HepG2 (cell line): ENCODE data around the gene PSMC4. TPM values are rescaled to one million over a fixed set of nuclear protein-coding genes. Genes with fewer than 3 reads are reported as not detected.

Source experiments
- ATAC-seq: fragments of 200-7000 bp; cut with Tn5 transposase; 3 replicates; pipeline ENCODE4 v1.9.1; 2020; ENCODE audit warnings: mild to moderate bottlenecking, moderate library complexity
- BruUV-seq: library from RNA; stranded (reverse); fragments of 400-500 nt; replicated peaks from 2 replicates; lab custom pipeline; 2021; lab: Mats Ljungman, UMichigan
- CTCF ChIA-PET: fragments of 300-600 bp; formaldehyde crosslinking; extraction: SDS; loops from one replicate; lab custom pipeline; 2021; ENCODE audit warnings: low total read pairs, inconsistent platforms, low intra/inter-chr PET ratio; lab: Yijun Ruan, JAX
- POLR2A ChIA-PET: fragments of 350-600 bp; sonication (Branson Sonifier 250); formaldehyde crosslinking; loops from one replicate; lab custom pipeline; 2020; ENCODE audit warnings: antibody characterized with exemption, inconsistent platforms; lab: Yijun Ruan, JAX
- DNase-seq: peaks from one replicate; pipeline ENCODE4 v3.0.0-alpha.2; 2015; ENCODE audit warnings: low spot score
- FAIRE-seq: peaks from 3 replicates; lab custom pipeline; 2011; peaks lifted over from hg19 to GRCh38; lab: Jason Lieb, UNC
- H2AFZ ChIP-seq: one replicate; pipeline ENCODE4 v1.6.1; 2011; ENCODE audit warnings: low read length, inconsistent platforms
- H3K27ac ChIP-seq: fragments of 300-600 bp; 3 replicates; pipeline ENCODE4 v1.8.0; 2011; ENCODE audit warnings: mixed run types, mild to moderate bottlenecking, mixed read lengths, low read length, inconsistent platforms; ENCODE audit not compliant: insufficient read depth; ENCODE audit errors: extremely low read length
- H3K27me3 ChIP-seq, 2 experiments: fragments of 200-600 bp in 1 of 2; 2 replicates in 1 of 2; 3 replicates in 1 of 2; pipeline versions ENCODE4 v1.6.0 to v1.8.0; 2011; ENCODE audit warnings: low read length in 2 of 2, mild to moderate bottlenecking in 2 of 2, moderate library complexity in 2 of 2, inconsistent platforms in 1 of 2; ENCODE audit not compliant: insufficient read depth in 2 of 2, control insufficient read depth in 1 of 2
- H3K36me3 ChIP-seq, 2 experiments: fragments of 200-600 bp in 1 of 2; replicated peaks in 1 of 2; 2 replicates in 1 of 2; 3 replicates in 1 of 2; pipeline versions ENCODE4 v1.5.1 to v1.8.0; 2011; ENCODE audit warnings: low read length in 2 of 2, inconsistent platforms in 1 of 2; ENCODE audit not compliant: insufficient read depth in 2 of 2, control insufficient read depth in 1 of 2
- H3K4me1 ChIP-seq: 2 replicates; pipeline ENCODE4 v1.5.1; 2012; ENCODE audit warnings: low read length, inconsistent platforms; ENCODE audit not compliant: insufficient read depth
- H3K4me2 ChIP-seq: 2 replicates; pipeline ENCODE4 v1.6.0; 2011; ENCODE audit warnings: low read depth, low read length, inconsistent platforms
- H3K4me3 ChIP-seq, 3 experiments: fragments of 200-600 bp in 1 of 3; sonication (generic), shearing (Covaris generic) in 1 of 3; replicated peaks in 1 of 3; 2 replicates each; pipeline ENCODE4 v1.5.1; 2011 to 2016; ENCODE audit warnings: low read length in 3 of 3, inconsistent platforms in 2 of 3, low read depth in 2 of 3, mild to moderate bottlenecking in 2 of 3, control low read depth in 1 of 3, mixed read lengths in 1 of 3; ENCODE audit not compliant: insufficient read depth in 1 of 3
- H3K79me2 ChIP-seq: one replicate; pipeline ENCODE4 v1.6.1; 2011; ENCODE audit warnings: low read length, inconsistent platforms; ENCODE audit not compliant: insufficient read depth
- H3K9ac ChIP-seq: 2 replicates; pipeline ENCODE4 v1.6.0; 2011; ENCODE audit warnings: mild to moderate bottlenecking, low read depth, low read length, inconsistent platforms; ENCODE audit not compliant: insufficient read depth
- H3K9me3 ChIP-seq: 2 replicates; pipeline ENCODE4 v1.5.1; 2012; ENCODE audit warnings: mild to moderate bottlenecking, low read length
- H4K20me1 ChIP-seq: 2 replicates; pipeline ENCODE4 v1.6.0; 2011; ENCODE audit warnings: inconsistent platforms, mild to moderate bottlenecking, low read length, moderate library complexity; ENCODE audit not compliant: insufficient read depth
- ADNP ChIP-seq: sonication (generic); formaldehyde crosslinking; IDR thresholded peaks from 2 replicates; pipeline ENCODE4 v1.4.0; 2020; ENCODE audit warnings: missing genetic modification reagents
- CEBPB ChIP-seq: IDR thresholded peaks from 2 replicates; pipeline ENCODE4 v1.6.1; 2011; ENCODE audit warnings: low read depth, low read length, improper control_type of control experiment, borderline replicate concordance
- CEBPZ ChIP-seq: IDR thresholded peaks from 2 replicates; pipeline ENCODE4 v1.6.1; 2012; ENCODE audit warnings: low read length, improper control_type of control experiment
- FUBP1 ChIP-seq: sonication (generic); formaldehyde crosslinking; IDR thresholded peaks from 2 replicates; pipeline ENCODE4 v1.5.1; 2020; ENCODE audit warnings: missing genetic modification reagents, mild to moderate bottlenecking, borderline replicate concordance
- PRPF4 ChIP-seq: fragments of 200-400 bp; formaldehyde crosslinking; IDR thresholded peaks from 2 replicates; pipeline ENCODE4 v1.6.1; 2016; ENCODE audit warnings: low read length, low read depth; ENCODE audit not compliant: poor library complexity, severe bottlenecking
- RORA ChIP-seq: sonication (generic); formaldehyde crosslinking; IDR thresholded peaks from 2 replicates; pipeline ENCODE4 v1.5.0; 2020; ENCODE audit warnings: mild to moderate bottlenecking, missing genetic modification reagents, moderate library complexity
- SATB2 ChIP-seq: sonication (generic); formaldehyde crosslinking; IDR thresholded peaks from 2 replicates; pipeline ENCODE4 v1.5.0; 2020; ENCODE audit warnings: missing genetic modification reagents
- YY1 ChIP-seq: IDR thresholded peaks from 2 replicates; pipeline ENCODE4 v1.6.1; 2011; ENCODE audit warnings: low read length, low read depth, moderate library complexity, mild to moderate bottlenecking; ENCODE audit not compliant: insufficient read depth, insufficient replicate concordance
- ZFP36L2 ChIP-seq: sonication (generic); formaldehyde crosslinking; IDR thresholded peaks from 2 replicates; pipeline ENCODE4 v1.4.0; 2020; ENCODE audit warnings: missing genetic modification reagents
- ZNF225 ChIP-seq: sonication (generic); formaldehyde crosslinking; IDR thresholded peaks from 2 replicates; pipeline ENCODE4 v1.4.0; 2020; ENCODE audit warnings: mild to moderate bottlenecking, missing genetic modification reagents
- ZNF24 ChIP-seq: fragments of 450-650 bp; IDR thresholded peaks from 2 replicates; pipeline ENCODE4 v1.6.1; 2017; ENCODE audit warnings: antibody characterized with exemption, mild to moderate bottlenecking
- ZNF3 ChIP-seq: IDR thresholded peaks from 2 replicates; pipeline ENCODE4 v1.7.0; 2017; ENCODE audit warnings: inconsistent platforms
- ZNF44 ChIP-seq: sonication (generic); formaldehyde crosslinking; IDR thresholded peaks from 2 replicates; pipeline ENCODE4 v1.5.1; 2020; ENCODE audit warnings: mild to moderate bottlenecking, missing genetic modification reagents
- ZNF567 ChIP-seq: sonication (generic); formaldehyde crosslinking; IDR thresholded peaks from 2 replicates; pipeline ENCODE4 v1.8.1; 2023; ENCODE audit warnings: mild to moderate bottlenecking, missing genetic modification reagents, borderline replicate concordance
- ZNF724P ChIP-seq: sonication (generic); formaldehyde crosslinking; IDR thresholded peaks from 2 replicates; pipeline ENCODE4 v1.8.0; 2022; ENCODE audit warnings: missing genetic modification reagents, borderline replicate concordance
- ZNF850 ChIP-seq: sonication (generic); formaldehyde crosslinking; conservative IDR thresholded peaks from 2 replicates; pipeline ENCODE4 v1.9.0; 2021; ENCODE audit warnings: mild to moderate bottlenecking, missing genetic modification reagents
- WGBS: methylation state at CpG from one replicate; pipeline ENCODE4 v1.1.6; 2017; ENCODE audit warnings: low lambda C conversion rate; 5-methylcytosine and 5-hydroxymethylcytosine counted together
- in situ Hi-C: cut with HindIII; loops from 2 replicates; pipeline ENCODE4 v1.10.0; 2017; ENCODE audit warnings: low pct_unique_long_range_greater_than_20kb; ENCODE audit not compliant: extremely low pct_ligation_motif_present
- intact Hi-C: fragments of 100-400 bp; cut with micrococcal nuclease; formaldehyde crosslinking; loops from one replicate; pipeline ENCODE4 v1.10.0; 2022; ENCODE audit not compliant: unreplicated experiment
- polyA plus RNA-seq, 8 experiments: library from polyadenylated mRNA; depleted of rRNA in 3 of 8; stranded (reverse) in 7 of 8; unstranded in 1 of 8; fragments of >200 nt; fragmentation: Illumina TruSeq in 4 of 8; extraction: Trizol in 4 of 8; gene quantifications; 2 replicates each; pipeline versions ENCODE4 v1.2.1 to v1.2.3, GENCODE V29; 2011 to 2016; ENCODE audit warnings: low read depth in 4 of 8, missing spikeins in 1 of 8, mixed read lengths in 1 of 8; ENCODE audit not compliant: insufficient read depth in 1 of 8
- total RNA-seq, 5 experiments: library from RNA; depleted of rRNA; stranded (reverse); fragments of >200 nt; fragmentation: Illumina TruSeq; extraction: Trizol; gene quantifications; 2 replicates each; pipeline ENCODE4 v1.2.3, GENCODE V29; 2016; ENCODE audit warnings: low read depth in 1 of 5

Gene PSMC4
- total and polyA plus RNA-seq, 2 of the 13 experiments (the other 11 are each of a cell fraction or from before 2014, with no cell fraction given), result 49.9 to 160 TPM

GRCh38 chr19:40009674-40010073, 38.7 kb downstream of the PSMC4 start:
- no peaks in the 10 kb centered on the region for H3K27me3 ChIP-seq
- ChIA-PET POLR2A (no interaction called here), CTCF (no interaction called here)
- H3K36me3 ChIP-seq, result peaks cover 10 to 28% of the 10 kb centered on the region in 2 experiments
- H3K9me3 ChIP-seq, result peaks cover 22% of the 10 kb centered on the region
- no TSS peak for BruUV-seq
- H3K79me2 ChIP-seq, result no peaks in the 10 kb centered on the region
- H3K27ac ChIP-seq, result no peak overlapping the region
- H3K4me3 ChIP-seq, result no peak overlapping the region
- H4K20me1 ChIP-seq, result no peaks in the 10 kb centered on the region
- TF ChIP-seq ZNF850 (CRISPR knock-in tag) (no peak), ZNF225 (no peak), ZNF724P (no peak), PRPF4 (no peak)
- H3K9ac ChIP-seq, result no peak overlapping the region
- in situ Hi-C loops, result no loop called here
- H3K4me2 ChIP-seq, result no peak overlapping the region
- H3K4me1 ChIP-seq, result no peaks in the 10 kb centered on the region
- FAIRE-seq (no peak), DNase-seq (no peak), ATAC-seq (no peak)
- no peak overlapping the region for H2AFZ ChIP-seq
- intact Hi-C loops, result no loop called here

GRCh38 chr19:40013991-40014390, 43.0 kb downstream of the PSMC4 start:
- POLR2A ChIA-PET, result no interaction called here
- DNase-seq (no peak), ATAC-seq (no peak), FAIRE-seq (no peak)
- Histone ChIP-seq H3K36me3 (peaks cover 3 to 10% of the 10 kb centered on the region in 2 experiments; a peak in 3 of 5 replicates), H4K20me1 (no peaks in the 10 kb centered on the region), H3K4me3 (no peak overlapping the region), H3K79me2 (no peaks in the 10 kb centered on the region), H3K27ac (no peak overlapping the region), H3K4me1 (no peaks in the 10 kb centered on the region), H2AFZ (no peak overlapping the region), H3K4me2 (no peak overlapping the region), H3K9ac (no peak overlapping the region), H3K27me3 (no peaks in the 10 kb centered on the region), H3K9me3 (peaks cover 57% of the 10 kb centered on the region)
- in situ Hi-C loops (no loop called here), intact Hi-C loops (no loop called here)
- CTCF ChIA-PET, result no interaction called here
- WGBS, result 97% methylated on average over 4 of the region's 4 CpGs
- no TSS peak for BruUV-seq
- no peak for TF ChIP-seq SATB2
- no peak for TF ChIP-seq ZNF24
- no peak for TF ChIP-seq ZNF44
- no peak for TF ChIP-seq RORA (CRISPR knock-in tag)
- TF ChIP-seq ZFP36L2 (CRISPR knock-in tag), result no peak
- TF ChIP-seq CEBPZ, result no peak
- TF ChIP-seq ADNP (CRISPR knock-in tag), result no peak
- TF ChIP-seq ZNF3 (CRISPR knock-in tag), result no peak
- TF ChIP-seq CEBPB, result no peak
- no peak for TF ChIP-seq YY1
- no peak for TF ChIP-seq ZNF567 (CRISPR knock-in tag)
- TF ChIP-seq FUBP1, result no peak
